ENCODE results near the gene SMAD5.

GRCh38 chr5:136090319-136090718 is 42.3 kb upstream of the SMAD5 start:
- TF ChIP-seq CTCF (IDR thresholded peaks at IDR 0.05; ENCODE audit: insufficient read depth, low read depth, low read length), result no peak
- TF ChIP-seq EZH2 (IDR thresholded peaks at IDR 0.05; ENCODE audit: insufficient read depth, low read length), result no peak

Measured in astrocyte (in vitro differentiated cells and primary cell).